Endothelial cell of umbilical vein (primary cell): Measurements from ENCODE around the gene SNW1. TPM values are rescaled to one million over a fixed set of nuclear protein-coding genes. Genes with fewer than 3 reads are reported as not detected.

Experiments used
- BruUV-seq: library from RNA; stranded (reverse); fragments of 400-500 nt; replicated peaks from 2 replicates; lab custom pipeline; 2021; lab: Mats Ljungman, UMichigan
- CTCF ChIA-PET: fragments of 300-600, 350-600 bp; sonication (Branson Sonifier 250); formaldehyde crosslinking; loops from one replicate; lab custom pipeline; 2021; ENCODE audit warnings: antibody characterized with exemption, inconsistent platforms; lab: Charles Lee
- POLR2A ChIA-PET: fragments of 300-600, 350-600 bp; sonication (Branson Sonifier 250); formaldehyde crosslinking; loops from one replicate; lab custom pipeline; 2021; ENCODE audit warnings: antibody characterized with exemption, inconsistent platforms; lab: Charles Lee
- DNase-seq: peaks from one replicate; pipeline ENCODE4 v3.0.0-alpha.2; 2011; ENCODE audit warnings: low read depth, low spot score
- FAIRE-seq: peaks from 2 replicates; lab custom pipeline; 2011; peaks lifted over from hg19 to GRCh38; lab: Jason Lieb, UNC
- H2AFZ ChIP-seq: 2 replicates; pipeline ENCODE4 v1.6.0; 2012; ENCODE audit warnings: low read depth, low read length, control low read depth, inconsistent platforms
- H3K27ac ChIP-seq: 2 replicates; pipeline ENCODE4 v1.5.1; 2011; ENCODE audit warnings: low read depth, mild to moderate bottlenecking, control low read depth, low read length, moderate library complexity; ENCODE audit not compliant: insufficient read depth
- H3K27me3 ChIP-seq, 2 experiments: 2 replicates each; pipeline versions ENCODE4 v1.6.0 to v1.6.1; 2011; ENCODE audit warnings: low read length in 2 of 2, mixed read lengths in 1 of 2; ENCODE audit not compliant: control insufficient read depth in 2 of 2, insufficient read depth in 2 of 2
- H3K36me3 ChIP-seq, 2 experiments: 2 replicates in 1 of 2; 3 replicates in 1 of 2; pipeline ENCODE4 v1.5.1; 2011; ENCODE audit warnings: low read length in 2 of 2, mild to moderate bottlenecking in 1 of 2, moderate library complexity in 1 of 2; ENCODE audit not compliant: control insufficient read depth in 2 of 2, insufficient read depth in 2 of 2; ENCODE audit errors: extremely low read depth in 1 of 2
- H3K4me1 ChIP-seq: 3 replicates; pipeline ENCODE4 v1.5.1; 2011; ENCODE audit warnings: mild to moderate bottlenecking, low read length; ENCODE audit not compliant: control insufficient read depth, insufficient read depth; ENCODE audit errors: extremely low read depth
- H3K4me2 ChIP-seq: 2 replicates; pipeline ENCODE4 v1.6.1; 2011; ENCODE audit warnings: low read length, control low read depth, mixed read lengths; ENCODE audit not compliant: insufficient read depth
- H3K4me3 ChIP-seq, 3 experiments: fragments of 200-600 bp in 1 of 3; sonication (generic), shearing (Covaris generic) in 1 of 3; replicated peaks in 1 of 3; 2 replicates each; pipeline ENCODE4 v1.5.1; 2011 to 2016; ENCODE audit warnings: control low read depth in 3 of 3, low read length in 3 of 3, mild to moderate bottlenecking in 2 of 3, inconsistent platforms in 1 of 3, low read depth in 1 of 3, moderate library complexity in 1 of 3; ENCODE audit not compliant: insufficient read depth in 1 of 3
- H3K79me2 ChIP-seq: 2 replicates; pipeline ENCODE4 v1.6.0; 2012; ENCODE audit warnings: low read length, inconsistent platforms; ENCODE audit not compliant: control insufficient read depth, insufficient read depth
- H3K9ac ChIP-seq: replicated peaks from 2 replicates; pipeline ENCODE3; 2011; ENCODE audit warnings: low read length, control low read depth; ENCODE audit not compliant: insufficient read depth; ENCODE audit errors: extremely low read depth
- H3K9me1 ChIP-seq: replicated peaks from 3 replicates; pipeline ENCODE4 v1.6.0; 2011; ENCODE audit warnings: mild to moderate bottlenecking, low read length; ENCODE audit not compliant: control insufficient read depth, insufficient read depth; ENCODE audit errors: extremely low read depth
- H3K9me3 ChIP-seq: replicated peaks from 2 replicates; pipeline ENCODE4 v1.5.1; 2012; ENCODE audit warnings: low read length, inconsistent platforms; ENCODE audit not compliant: control insufficient read depth, insufficient read depth
- H4K20me1 ChIP-seq: replicated peaks from 2 replicates; pipeline ENCODE3; 2011; ENCODE audit warnings: mild to moderate bottlenecking, low read length; ENCODE audit not compliant: control insufficient read depth, insufficient read depth; ENCODE audit errors: extremely low read depth
- EZH2 ChIP-seq: IDR thresholded peaks from 2 replicates; pipeline ENCODE4 v1.6.1; 2012; ENCODE audit warnings: borderline replicate concordance, low read depth, mild to moderate bottlenecking, moderate library complexity, low read length, inconsistent platforms; ENCODE audit not compliant: severe bottlenecking
- FOS ChIP-seq: IDR thresholded peaks from 2 replicates; pipeline ENCODE4 v1.6.1; 2011; ENCODE audit warnings: mild to moderate bottlenecking, low read length, moderate library complexity, borderline replicate concordance; ENCODE audit not compliant: insufficient read depth
- GATA2 ChIP-seq: IDR thresholded peaks from 2 replicates; pipeline ENCODE4 v1.7.0; 2011; ENCODE audit warnings: low read depth, mild to moderate bottlenecking, moderate library complexity, mixed read lengths, low read length; ENCODE audit not compliant: insufficient read length, insufficient read depth
- JUN ChIP-seq: IDR thresholded peaks from 2 replicates; pipeline ENCODE4 v1.6.1; 2011; ENCODE audit warnings: borderline replicate concordance, low read depth; ENCODE audit not compliant: insufficient read length, insufficient read depth
- MYC ChIP-seq: IDR thresholded peaks from one replicate; pipeline ENCODE4 v1.6.1; 2011; ENCODE audit warnings: mild to moderate bottlenecking, low read depth, low read length
- POLR2A ChIP-seq: IDR thresholded peaks from 2 replicates; pipeline ENCODE4 v1.6.1; 2012; ENCODE audit warnings: low read depth, mild to moderate bottlenecking, control low read depth, low read length
- POLR2AphosphoS5 ChIP-seq: IDR thresholded peaks from 2 replicates; pipeline ENCODE4 v1.6.1; 2012; ENCODE audit warnings: low read depth, mild to moderate bottlenecking, control low read depth, low read length, moderate library complexity; ENCODE audit not compliant: insufficient read depth
- dilution Hi-C: fragments of 300-500 bp; cut with MboI; formaldehyde crosslinking; loops from one replicate; pipeline ENCODE4 v1.15.0; 2019; ENCODE audit warnings: low sequenced_read_pairs; ENCODE audit not compliant: extremely low pct_ligation_motif_present
- intact Hi-C: fragments of 100-400 bp; cut with micrococcal nuclease; formaldehyde crosslinking; loops from one replicate; pipeline ENCODE4 v1.10.0; 2022
- polyA plus RNA-seq, 4 experiments: library from polyadenylated mRNA; depleted of rRNA in 3 of 4; stranded (reverse) in 3 of 4; unstranded in 1 of 4; fragments of >200 nt; gene quantifications; 2 replicates each; pipeline versions ENCODE4 v1.2.1 to v1.2.3, GENCODE V29; 2011 to 2012; ENCODE audit warnings: missing spikeins in 1 of 4
- total RNA-seq: library from RNA; stranded (reverse); gene quantifications from 2 replicates; pipeline ENCODE4 v1.2.3, GENCODE V29; 2021
- TF ChIP-seq, protein P1 (sequence below): IDR thresholded peaks from 2 replicates; pipeline ENCODE4 v1.6.1; 2011; ENCODE audit not compliant: insufficient read depth, insufficient read length
- TF ChIP-seq, protein P2 (sequence below), 2 donors: IDR thresholded peaks; 1 replicate in 1 of 2; 2 replicates in 1 of 2; pipeline ENCODE4 v1.5.1; 2011; ENCODE audit warnings: low read length in 2 of 2, mild to moderate bottlenecking in 2 of 2, moderate library complexity in 2 of 2, control low read depth in 1 of 2, inconsistent platforms in 1 of 2, low read depth in 1 of 2; ENCODE audit not compliant: insufficient read depth in 1 of 2; ENCODE audit errors: extremely low read depth in 1 of 2

Gene SNW1
- total and polyA plus RNA-seq, 2 donors (not counting 3 experiments of a cell fraction or from before 2014, with no cell fraction given): 14.3 to 104 TPM

GRCh38 chr14:77738559-77739250 lies 22.3 kb downstream of the SNW1 start:
- POLR2A ChIA-PET: interaction anchor here (0.6 kb wide), 1 partner anchor 299 kb away, joined by 3 read pairs; no protein-coding TSS in a partner anchor
- peak overlapping the region; percentile 78 for H3K27ac ChIP-seq
- no peak overlapping the region for H2AFZ ChIP-seq
- no TSS peak for BruUV-seq
- H3K4me2 ChIP-seq: peak overlapping the region; percentile 52
- dilution Hi-C loops (no loop called here), intact Hi-C loops (loop anchor here (1.0 kb wide), 2 partner anchors 22 to 62 kb away; partner anchors contain the start of gene ADCK1)
- H3K27me3 ChIP-seq: no peaks in the 10 kb centered on the region
- H3K4me1 ChIP-seq: peaks cover 16% of the 10 kb centered on the region
- no peaks in the 10 kb centered on the region for H3K9me1 ChIP-seq
- H3K36me3 ChIP-seq: peaks cover 10 to 20% of the 10 kb centered on the region in 2 experiments
- peak; percentile 91 for TF ChIP-seq FOS
- TF ChIP-seq, protein P1, sequence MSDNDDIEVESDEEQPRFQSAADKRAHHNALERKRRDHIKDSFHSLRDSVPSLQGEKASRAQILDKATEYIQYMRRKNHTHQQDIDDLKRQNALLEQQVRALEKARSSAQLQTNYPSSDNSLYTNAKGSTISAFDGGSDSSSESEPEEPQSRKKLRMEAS: no peak
- TF ChIP-seq MYC: no peak
- peak; percentile 60 for TF ChIP-seq POLR2AphosphoS5
- TF ChIP-seq JUN: peak; percentile 86
- H3K9me3 ChIP-seq: no peaks in the 10 kb centered on the region
- peaks cover 17% of the 10 kb centered on the region for H3K79me2 ChIP-seq
- peak overlapping the region in 1 of 3 experiments; percentile 1 for H3K4me3 ChIP-seq
- DNase-seq (peak; percentile 87), FAIRE-seq (peak; percentile 73)
- CTCF ChIA-PET: interaction anchor here (0.7 to 1.4 kb wide), 6 partner anchors 11 to 828 kb away, joined by 3 to 4 read pairs (median 4); partner anchors contain the start of genes ADCK1 and SNW1
- H4K20me1 ChIP-seq: no peaks in the 10 kb centered on the region
- H3K9ac ChIP-seq: peak overlapping the region; percentile 59

DNA sequence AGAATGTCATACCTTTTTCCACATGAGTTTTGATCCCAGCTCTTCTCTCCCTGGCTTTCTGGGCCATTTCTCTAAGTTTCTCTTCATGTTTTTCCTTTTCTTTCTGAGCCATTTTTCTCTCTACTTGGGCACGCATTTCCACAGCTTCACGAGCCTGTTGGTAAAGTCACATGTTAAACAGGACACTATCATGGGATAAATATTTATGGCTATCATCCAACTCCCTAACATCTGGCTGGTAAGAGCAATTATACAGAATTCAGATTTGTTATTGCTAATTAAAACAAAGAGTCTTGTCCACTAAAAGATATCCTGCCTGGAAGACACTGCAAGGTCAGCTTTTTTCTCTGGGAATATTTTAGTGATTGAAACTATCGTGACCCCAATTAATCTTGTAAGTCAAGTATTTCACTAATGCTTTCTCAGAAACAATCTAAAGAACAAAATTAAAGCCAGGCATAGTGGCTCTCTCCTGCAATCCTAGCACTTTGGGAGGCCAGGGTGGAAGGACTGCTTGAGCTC lies 29.9 kb downstream of the SNW1 start:
- dilution Hi-C loops: no loop called here
- Histone ChIP-seq H3K27me3 (no peaks in the 10 kb centered on the region), H4K20me1 (no peaks in the 10 kb centered on the region), H3K4me3 (no peak overlapping the region), H3K9ac (no peak overlapping the region), H3K9me1 (no peaks in the 10 kb centered on the region), H3K4me1 (no peaks in the 10 kb centered on the region), H3K9me3 (no peaks in the 10 kb centered on the region), H3K79me2 (peaks cover 3% of the 10 kb centered on the region), H3K4me2 (no peak overlapping the region), H3K36me3 (peaks cover 21 to 40% of the 10 kb centered on the region in 2 experiments), H3K27ac (no peak overlapping the region), H2AFZ (no peak overlapping the region)
- no peak for DNase-seq
- no peak for FAIRE-seq
- BruUV-seq: no TSS peak
- intact Hi-C loops: no loop called here
- ChIA-PET POLR2A (no interaction called here), CTCF (no interaction called here)
- TF ChIP-seq MYC: no peak
- no peak for TF ChIP-seq POLR2AphosphoS5
- no peak for TF ChIP-seq GATA2
- no peak for TF ChIP-seq POLR2A
- no peak for TF ChIP-seq JUN
- TF ChIP-seq, protein P1: no peak
- no peak for TF ChIP-seq EZH2
- TF ChIP-seq, protein P2, sequence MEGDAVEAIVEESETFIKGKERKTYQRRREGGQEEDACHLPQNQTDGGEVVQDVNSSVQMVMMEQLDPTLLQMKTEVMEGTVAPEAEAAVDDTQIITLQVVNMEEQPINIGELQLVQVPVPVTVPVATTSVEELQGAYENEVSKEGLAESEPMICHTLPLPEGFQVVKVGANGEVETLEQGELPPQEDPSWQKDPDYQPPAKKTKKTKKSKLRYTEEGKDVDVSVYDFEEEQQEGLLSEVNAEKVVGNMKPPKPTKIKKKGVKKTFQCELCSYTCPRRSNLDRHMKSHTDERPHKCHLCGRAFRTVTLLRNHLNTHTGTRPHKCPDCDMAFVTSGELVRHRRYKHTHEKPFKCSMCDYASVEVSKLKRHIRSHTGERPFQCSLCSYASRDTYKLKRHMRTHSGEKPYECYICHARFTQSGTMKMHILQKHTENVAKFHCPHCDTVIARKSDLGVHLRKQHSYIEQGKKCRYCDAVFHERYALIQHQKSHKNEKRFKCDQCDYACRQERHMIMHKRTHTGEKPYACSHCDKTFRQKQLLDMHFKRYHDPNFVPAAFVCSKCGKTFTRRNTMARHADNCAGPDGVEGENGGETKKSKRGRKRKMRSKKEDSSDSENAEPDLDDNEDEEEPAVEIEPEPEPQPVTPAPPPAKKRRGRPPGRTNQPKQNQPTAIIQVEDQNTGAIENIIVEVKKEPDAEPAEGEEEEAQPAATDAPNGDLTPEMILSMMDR (IDR thresholded peaks at IDR 0.05; ENCODE audit: extremely low read depth in 1 of 2, insufficient read depth in 1 of 2, low read depth in 1 of 2, low read length in 2 of 2): no peak
- TF ChIP-seq FOS: no peak
